ENCODE measurements around the gene RNF144B. TPM values are rescaled to one million over a fixed set of nuclear protein-coding genes. Genes with fewer than 3 reads are reported as not detected.

RNF144B gene
- total and polyA plus RNA-seq, 2 of the 13 experiments (the other 11 are each of a cell fraction or from before 2014, with no cell fraction given) = 1.8 to 4.3 TPM

DNA sequence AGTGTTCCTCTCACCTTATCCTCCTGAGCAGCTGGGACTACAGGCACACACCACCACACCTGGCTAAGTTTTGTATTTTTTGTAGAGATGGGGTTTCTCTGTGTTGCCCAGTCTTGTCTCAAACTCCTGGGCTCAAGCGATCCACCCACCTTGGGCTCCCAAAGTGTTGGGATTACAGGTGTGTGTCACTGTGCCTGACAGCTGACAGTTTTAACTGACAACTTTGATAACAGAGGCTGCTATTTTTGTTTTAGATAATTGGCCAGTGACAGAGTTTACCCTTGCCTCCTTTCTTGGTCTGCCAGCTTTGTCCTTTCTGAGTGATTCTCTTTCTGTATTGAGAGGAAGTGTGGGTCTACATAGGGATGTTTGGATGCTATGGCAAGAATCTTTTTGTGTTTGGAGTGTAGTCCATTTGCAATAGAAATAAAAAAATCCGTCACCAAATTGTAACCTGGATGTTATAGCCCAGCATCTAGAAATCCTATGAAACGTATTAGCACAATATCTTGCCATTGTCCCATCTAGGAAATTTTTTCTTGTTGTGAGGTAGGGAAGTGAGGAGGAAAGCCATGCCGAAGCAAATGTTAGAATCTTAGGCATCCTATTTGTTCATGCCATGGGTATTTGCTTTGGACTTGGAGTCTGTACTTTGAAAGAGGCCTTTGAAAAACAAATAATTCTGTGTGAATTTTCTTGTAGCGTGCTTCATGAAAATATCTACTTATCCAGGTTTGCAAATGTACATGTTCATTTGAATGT is 80.8 kb downstream of the RNF144B start (continued):
- TF ChIP-seq ZNF552 (CRISPR knock-in tag; IDR thresholded peaks at IDR 0.05; ENCODE audit: borderline replicate concordance) (no peak), ZNF280B (CRISPR knock-in tag; IDR thresholded peaks at IDR 0.05; ENCODE audit: borderline replicate concordance) (no peak), HNRNPK (IDR thresholded peaks at IDR 0.05; ENCODE audit: low read depth, low read length, poor library complexity, severe bottlenecking) (no peak), SNAPC2 (CRISPR knock-in tag; IDR thresholded peaks at IDR 0.05) (no peak), ZBTB42 (CRISPR knock-in tag; IDR thresholded peaks at IDR 0.05) (no peak), TRAFD1 (CRISPR knock-in tag; IDR thresholded peaks at IDR 0.05; ENCODE audit: borderline replicate concordance) (no peak), PHF20 (CRISPR knock-in tag; IDR thresholded peaks at IDR 0.05) (no peak), CREBL2 (CRISPR knock-in tag; IDR thresholded peaks at IDR 0.05; ENCODE audit: borderline replicate concordance) (no peak), DR1 (CRISPR knock-in tag; IDR thresholded peaks at IDR 0.05) (no peak), ZNF598 (CRISPR knock-in tag; IDR thresholded peaks at IDR 0.05; ENCODE audit: borderline replicate concordance) (no peak), ZNF768 (CRISPR knock-in tag; IDR thresholded peaks at IDR 0.05) (no peak), KDM6A (CRISPR knock-in tag; IDR thresholded peaks at IDR 0.05; ENCODE audit: low read depth) (peak; percentile 63; the same call in 1 of the 2 replicates), ZNF431 (CRISPR knock-in tag; IDR thresholded peaks at IDR 0.05; ENCODE audit: borderline replicate concordance, low read depth) (no peak), ESRRA (CRISPR knock-in tag; IDR thresholded peaks at IDR 0.05; ENCODE audit: low read depth) (no peak), REST (IDR thresholded peaks at IDR 0.05; ENCODE audit: borderline replicate concordance in 1 of 2, low read depth in 1 of 2, low read length in 2 of 2) (0 out of 4 replicates have a peak, but pooled peaks of 1 of the 2 experiments have one; percentile 19)
- TF ChIP-seq, protein P1, sequence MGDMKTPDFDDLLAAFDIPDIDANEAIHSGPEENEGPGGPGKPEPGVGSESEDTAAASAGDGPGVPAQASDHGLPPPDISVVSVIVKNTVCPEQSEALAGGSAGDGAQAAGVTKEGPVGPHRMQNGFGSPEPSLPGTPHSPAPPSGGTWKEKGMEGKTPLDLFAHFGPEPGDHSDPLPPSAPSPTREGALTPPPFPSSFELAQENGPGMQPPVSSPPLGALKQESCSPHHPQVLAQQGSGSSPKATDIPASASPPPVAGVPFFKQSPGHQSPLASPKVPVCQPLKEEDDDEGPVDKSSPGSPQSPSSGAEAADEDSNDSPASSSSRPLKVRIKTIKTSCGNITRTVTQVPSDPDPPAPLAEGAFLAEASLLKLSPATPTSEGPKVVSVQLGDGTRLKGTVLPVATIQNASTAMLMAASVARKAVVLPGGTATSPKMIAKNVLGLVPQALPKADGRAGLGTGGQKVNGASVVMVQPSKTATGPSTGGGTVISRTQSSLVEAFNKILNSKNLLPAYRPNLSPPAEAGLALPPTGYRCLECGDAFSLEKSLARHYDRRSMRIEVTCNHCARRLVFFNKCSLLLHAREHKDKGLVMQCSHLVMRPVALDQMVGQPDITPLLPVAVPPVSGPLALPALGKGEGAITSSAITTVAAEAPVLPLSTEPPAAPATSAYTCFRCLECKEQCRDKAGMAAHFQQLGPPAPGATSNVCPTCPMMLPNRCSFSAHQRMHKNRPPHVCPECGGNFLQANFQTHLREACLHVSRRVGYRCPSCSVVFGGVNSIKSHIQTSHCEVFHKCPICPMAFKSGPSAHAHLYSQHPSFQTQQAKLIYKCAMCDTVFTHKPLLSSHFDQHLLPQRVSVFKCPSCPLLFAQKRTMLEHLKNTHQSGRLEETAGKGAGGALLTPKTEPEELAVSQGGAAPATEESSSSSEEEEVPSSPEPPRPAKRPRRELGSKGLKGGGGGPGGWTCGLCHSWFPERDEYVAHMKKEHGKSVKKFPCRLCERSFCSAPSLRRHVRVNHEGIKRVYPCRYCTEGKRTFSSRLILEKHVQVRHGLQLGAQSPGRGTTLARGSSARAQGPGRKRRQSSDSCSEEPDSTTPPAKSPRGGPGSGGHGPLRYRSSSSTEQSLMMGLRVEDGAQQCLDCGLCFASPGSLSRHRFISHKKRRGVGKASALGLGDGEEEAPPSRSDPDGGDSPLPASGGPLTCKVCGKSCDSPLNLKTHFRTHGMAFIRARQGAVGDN (CRISPR knock-in tag; IDR thresholded peaks at IDR 0.05) = no peak
